ENCODE results near the gene SLC35E1.
"Not testable (repeated sequence)": the region's sequence is repeated elsewhere in the genome, so short reads cannot be mapped to it uniquely, and the experiment has no call there.

Gene SLC35E1

GRCh38 chr19:16548956-16549355, 23.3 kb downstream of the SLC35E1 start:
- H3K27me3 ChIP-seq (ENCODE audit: insufficient read depth, low read depth, severe bottlenecking): no peaks in the 10 kb centered on the region
- peak overlapping the region; percentile 49 for H3K27ac ChIP-seq
- H3K36me3 ChIP-seq: peaks cover 21% of the 10 kb centered on the region
- TF ChIP-seq, protein P1, sequence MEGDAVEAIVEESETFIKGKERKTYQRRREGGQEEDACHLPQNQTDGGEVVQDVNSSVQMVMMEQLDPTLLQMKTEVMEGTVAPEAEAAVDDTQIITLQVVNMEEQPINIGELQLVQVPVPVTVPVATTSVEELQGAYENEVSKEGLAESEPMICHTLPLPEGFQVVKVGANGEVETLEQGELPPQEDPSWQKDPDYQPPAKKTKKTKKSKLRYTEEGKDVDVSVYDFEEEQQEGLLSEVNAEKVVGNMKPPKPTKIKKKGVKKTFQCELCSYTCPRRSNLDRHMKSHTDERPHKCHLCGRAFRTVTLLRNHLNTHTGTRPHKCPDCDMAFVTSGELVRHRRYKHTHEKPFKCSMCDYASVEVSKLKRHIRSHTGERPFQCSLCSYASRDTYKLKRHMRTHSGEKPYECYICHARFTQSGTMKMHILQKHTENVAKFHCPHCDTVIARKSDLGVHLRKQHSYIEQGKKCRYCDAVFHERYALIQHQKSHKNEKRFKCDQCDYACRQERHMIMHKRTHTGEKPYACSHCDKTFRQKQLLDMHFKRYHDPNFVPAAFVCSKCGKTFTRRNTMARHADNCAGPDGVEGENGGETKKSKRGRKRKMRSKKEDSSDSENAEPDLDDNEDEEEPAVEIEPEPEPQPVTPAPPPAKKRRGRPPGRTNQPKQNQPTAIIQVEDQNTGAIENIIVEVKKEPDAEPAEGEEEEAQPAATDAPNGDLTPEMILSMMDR (IDR thresholded peaks at IDR 0.05; ENCODE audit: low read depth, low read length): no peak
- no peak overlapping the region for H3K4me3 ChIP-seq (ENCODE audit: low read depth, low read length)
- DNase-seq: no peak
- H3K9me3 ChIP-seq (ENCODE audit: severe bottlenecking): no peaks in the 10 kb centered on the region

- H3K4me3 ChIP-seq (ENCODE audit: low read depth, low read length): no peak overlapping the region
- H3K27ac ChIP-seq: no peak overlapping the region
- no peaks in the 10 kb centered on the region for H3K27me3 ChIP-seq (ENCODE audit: insufficient read depth, low read depth, severe bottlenecking)
- H3K36me3 ChIP-seq: peaks cover 28% of the 10 kb centered on the region
- DNase-seq: no peak
- TF ChIP-seq, protein P1 (IDR thresholded peaks at IDR 0.05; ENCODE audit: low read depth, low read length): no peak
- no peaks in the 10 kb centered on the region for H3K9me3 ChIP-seq (ENCODE audit: severe bottlenecking)
Measured at GRCh38 chr19:16544473-16545231, 27.6 kb downstream of the SLC35E1 start.

GRCh38 chr19:16543734-16544133, 28.5 kb downstream of the SLC35E1 start:
- H3K27ac ChIP-seq; H3K9me3 ChIP-seq (ENCODE audit: severe bottlenecking); H3K4me3 ChIP-seq (ENCODE audit: low read depth, low read length); DNase-seq; H3K27me3 ChIP-seq (ENCODE audit: insufficient read depth, low read depth, severe bottlenecking): not testable (repeated sequence)
- H3K36me3 ChIP-seq: peaks cover 34% of the 10 kb centered on the region

DNA sequence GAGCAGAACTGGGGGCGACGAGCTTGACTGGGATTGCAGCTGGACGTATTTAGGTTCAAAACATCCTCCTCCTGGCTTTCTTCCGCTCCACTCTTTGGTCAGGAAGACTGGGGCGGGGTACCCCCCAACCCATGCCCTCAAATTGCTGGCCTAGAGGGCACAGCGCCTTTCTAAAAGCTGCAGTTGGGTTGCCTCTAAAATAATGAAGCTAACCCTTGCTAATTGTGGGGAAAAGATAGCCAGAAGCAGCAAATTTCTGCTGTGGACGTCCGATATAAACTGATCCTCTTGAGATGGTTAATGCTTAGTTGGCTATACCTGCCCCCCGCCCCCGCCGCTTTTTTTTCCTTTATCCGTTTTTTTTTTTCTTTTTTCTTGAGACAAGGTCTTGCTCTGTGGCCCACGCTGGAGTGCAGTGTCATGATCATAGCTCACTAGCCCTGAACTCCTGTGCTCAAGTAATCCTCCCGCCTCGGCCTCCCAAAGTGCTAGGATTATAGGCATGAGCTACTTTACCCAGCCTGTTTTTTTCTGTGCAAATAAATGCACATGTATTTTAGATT, 29.2 kb downstream of the SLC35E1 start:
- peak; percentile 59 for DNase-seq
- TF ChIP-seq, protein P1 (IDR thresholded peaks at IDR 0.05; ENCODE audit: low read depth, low read length): no peak
- peak overlapping the region; percentile 97 for H3K27ac ChIP-seq

GRCh38 chr19:16542045-16542909, 29.9 kb downstream of the SLC35E1 start, which contains the start of gene CHERP:
TSS of gene CHERP (minus strand) at chr19:16542437. CDS start at chr19:16542378, 59 bp downstream.
- Histone ChIP-seq H3K4me3 (ENCODE audit: low read depth, low read length) (peak within 1 kb of the TSS; percentile 74), H3K27me3 (ENCODE audit: insufficient read depth, low read depth, severe bottlenecking) (no peaks in the 10 kb centered on the region), H3K9me3 (ENCODE audit: severe bottlenecking) (no peaks in the 10 kb centered on the region), H3K27ac (peak within 1 kb of the TSS; percentile 97), H3K36me3 (peaks cover 44% of the 10 kb centered on the region)
- peak; percentile 92 for DNase-seq
- TF ChIP-seq, protein P1 (IDR thresholded peaks at IDR 0.05; ENCODE audit: low read depth, low read length): no peak

More for the DNA sequence above, 29.2 kb downstream of the SLC35E1 start:
- Histone ChIP-seq H3K9me3 (ENCODE audit: severe bottlenecking) (no peaks in the 10 kb centered on the region), H3K4me3 (ENCODE audit: low read depth, low read length) (peak overlapping the region; percentile 74), H3K27me3 (ENCODE audit: insufficient read depth, low read depth, severe bottlenecking) (no peaks in the 10 kb centered on the region), H3K36me3 (peaks cover 37% of the 10 kb centered on the region)
